Measurements from ENCODE around the gene DLG2.

GRCh38 chr11:83689144-83689780, 1937.9 kb downstream of the DLG2 start:
- TF ChIP-seq, protein P1, sequence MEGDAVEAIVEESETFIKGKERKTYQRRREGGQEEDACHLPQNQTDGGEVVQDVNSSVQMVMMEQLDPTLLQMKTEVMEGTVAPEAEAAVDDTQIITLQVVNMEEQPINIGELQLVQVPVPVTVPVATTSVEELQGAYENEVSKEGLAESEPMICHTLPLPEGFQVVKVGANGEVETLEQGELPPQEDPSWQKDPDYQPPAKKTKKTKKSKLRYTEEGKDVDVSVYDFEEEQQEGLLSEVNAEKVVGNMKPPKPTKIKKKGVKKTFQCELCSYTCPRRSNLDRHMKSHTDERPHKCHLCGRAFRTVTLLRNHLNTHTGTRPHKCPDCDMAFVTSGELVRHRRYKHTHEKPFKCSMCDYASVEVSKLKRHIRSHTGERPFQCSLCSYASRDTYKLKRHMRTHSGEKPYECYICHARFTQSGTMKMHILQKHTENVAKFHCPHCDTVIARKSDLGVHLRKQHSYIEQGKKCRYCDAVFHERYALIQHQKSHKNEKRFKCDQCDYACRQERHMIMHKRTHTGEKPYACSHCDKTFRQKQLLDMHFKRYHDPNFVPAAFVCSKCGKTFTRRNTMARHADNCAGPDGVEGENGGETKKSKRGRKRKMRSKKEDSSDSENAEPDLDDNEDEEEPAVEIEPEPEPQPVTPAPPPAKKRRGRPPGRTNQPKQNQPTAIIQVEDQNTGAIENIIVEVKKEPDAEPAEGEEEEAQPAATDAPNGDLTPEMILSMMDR (IDR thresholded peaks at IDR 0.05): no peak
- no peak for TF ChIP-seq POLR2A (IDR thresholded peaks at IDR 0.05)
